Progenitor cell of endocrine pancreas (in vitro differentiated cells): ENCODE measurements around the gene BEX5. TPM values are rescaled to one million over a fixed set of nuclear protein-coding genes. Genes with fewer than 3 reads are reported as not detected.

Experiments used
- DNase-seq: peaks from one replicate; pipeline ENCODE4 v3.0.0; 2021; ENCODE audit warnings: low spot score; ENCODE audit not compliant: unreplicated experiment
- H3K27ac Mint-ChIP-seq: 2 replicates; pipeline ENCODE4 v1.8.0; 2021; ENCODE audit warnings: mild to moderate bottlenecking, moderate library complexity, mixed read lengths
- H3K27me3 Mint-ChIP-seq: 2 replicates; pipeline ENCODE4 v1.8.0; 2021; ENCODE audit warnings: mixed read lengths
- H3K36me3 Mint-ChIP-seq: 2 replicates; pipeline ENCODE4 v1.8.0; 2022; ENCODE audit warnings: mixed read lengths; ENCODE audit not compliant: insufficient read depth
- H3K4me1 Mint-ChIP-seq: 2 replicates; pipeline ENCODE4 v1.8.0; 2021; ENCODE audit warnings: low read depth, mixed read lengths
- H3K4me3 Mint-ChIP-seq: 2 replicates; pipeline ENCODE4 v1.8.0; 2021; ENCODE audit warnings: low read depth, mild to moderate bottlenecking, moderate library complexity, mixed read lengths
- H3K9me3 Mint-ChIP-seq: 2 replicates; pipeline ENCODE4 v1.8.0; 2021; ENCODE audit warnings: low read depth, mixed read lengths
- total RNA-seq: library from RNA; stranded (reverse); gene quantifications from 2 replicates; pipeline ENCODE4 v1.2.1, GENCODE V29; 2021
- TF ChIP-seq, protein P1 (sequence below): fragments of 200-600 bp; sonication (generic); IDR thresholded peaks from one replicate; pipeline ENCODE4 v1.5.0; 2021; ENCODE audit warnings: antibody characterized with exemption, mild to moderate bottlenecking; ENCODE audit not compliant: unreplicated experiment

Gene BEX5
- total RNA-seq, 1 donor from 2014 or later = 24.0 TPM

DNA sequence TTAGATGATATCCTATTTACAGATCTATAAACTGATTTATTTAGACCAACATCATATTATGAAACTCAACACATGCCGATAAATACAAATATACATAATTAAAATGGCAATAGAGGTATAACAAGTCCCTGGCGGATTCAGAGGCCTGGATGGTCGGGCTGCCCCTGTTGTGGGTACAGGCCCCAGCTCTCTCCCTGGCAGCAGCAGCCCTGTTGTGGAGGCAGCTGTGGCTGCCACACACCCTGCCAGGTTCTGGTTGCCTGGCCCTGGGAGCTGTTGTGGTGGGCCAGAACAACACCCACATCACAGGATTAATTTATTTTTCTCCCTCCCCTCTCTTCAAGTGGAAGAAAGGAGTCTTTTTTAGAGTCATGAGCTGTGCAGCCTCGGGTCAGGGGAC lies 42.4 kb downstream of the BEX5 start:
- Mint-ChIP-seq H3K9me3 (peaks cover 30% of the 10 kb centered on the region), H3K27ac (no peak overlapping the region), H3K4me1 (no peaks in the 10 kb centered on the region), H3K27me3 (no peaks in the 10 kb centered on the region), H3K36me3 (no peaks in the 10 kb centered on the region), H3K4me3 (no peak overlapping the region)
- DNase-seq = no peak
- TF ChIP-seq, protein P1, sequence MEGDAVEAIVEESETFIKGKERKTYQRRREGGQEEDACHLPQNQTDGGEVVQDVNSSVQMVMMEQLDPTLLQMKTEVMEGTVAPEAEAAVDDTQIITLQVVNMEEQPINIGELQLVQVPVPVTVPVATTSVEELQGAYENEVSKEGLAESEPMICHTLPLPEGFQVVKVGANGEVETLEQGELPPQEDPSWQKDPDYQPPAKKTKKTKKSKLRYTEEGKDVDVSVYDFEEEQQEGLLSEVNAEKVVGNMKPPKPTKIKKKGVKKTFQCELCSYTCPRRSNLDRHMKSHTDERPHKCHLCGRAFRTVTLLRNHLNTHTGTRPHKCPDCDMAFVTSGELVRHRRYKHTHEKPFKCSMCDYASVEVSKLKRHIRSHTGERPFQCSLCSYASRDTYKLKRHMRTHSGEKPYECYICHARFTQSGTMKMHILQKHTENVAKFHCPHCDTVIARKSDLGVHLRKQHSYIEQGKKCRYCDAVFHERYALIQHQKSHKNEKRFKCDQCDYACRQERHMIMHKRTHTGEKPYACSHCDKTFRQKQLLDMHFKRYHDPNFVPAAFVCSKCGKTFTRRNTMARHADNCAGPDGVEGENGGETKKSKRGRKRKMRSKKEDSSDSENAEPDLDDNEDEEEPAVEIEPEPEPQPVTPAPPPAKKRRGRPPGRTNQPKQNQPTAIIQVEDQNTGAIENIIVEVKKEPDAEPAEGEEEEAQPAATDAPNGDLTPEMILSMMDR = no peak

Other genes with a start within 250 kb of the BEX5 start
- 11.6 and 12.7 TPM in 2 replicates for gene ZMAT1, start 223.9 kb downstream of the BEX5 start, total RNA-seq
- gene TCEAL2, start 30.3 kb downstream of the BEX5 start, total RNA-seq = 5.9 and 7.2 TPM in 2 replicates
- gene TCEAL6, start 13.5 kb downstream of the BEX5 start, total RNA-seq = not detected in 2 replicates
- 0.51 and 1.6 TPM in 2 replicates for gene TCP11X1, start 59.3 kb upstream of the BEX5 start, total RNA-seq
- 2.6 TPM in 1 of 2 replicates, not detected in the other for gene NXF2, start 91.2 kb upstream of the BEX5 start, total RNA-seq